ENCODE measurements around the gene GADL1.

The GADL1 gene

DNA sequence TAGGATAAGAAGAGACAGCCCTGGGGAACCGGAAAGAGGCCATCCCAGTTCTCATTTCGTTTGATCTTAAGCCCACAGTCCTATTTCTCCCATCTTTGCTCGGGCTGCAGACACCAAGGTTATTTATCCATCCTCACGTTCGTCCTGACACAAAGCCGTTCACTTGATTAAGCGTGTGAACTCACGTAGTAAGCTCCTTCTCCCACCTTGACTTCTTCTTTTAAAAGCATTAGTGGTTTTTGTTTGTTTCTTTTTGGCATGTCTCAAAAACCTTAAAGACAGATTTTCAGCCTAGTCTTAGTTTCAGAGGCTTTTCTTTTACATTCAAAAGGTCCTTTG lies 217.1 kb downstream of the GADL1 start:
- no peak for DNase-seq (ENCODE audit: low read depth, low spot score)

GRCh38 chr3:30676424-30677346 lies 217.8 kb downstream of the GADL1 start:
- no peak for DNase-seq (ENCODE audit: low read depth, low spot score)
